ENCODE data around the gene SRPK2.

The SRPK2 gene

GRCh38 chr7:105224884-105225651 lies 163.7 kb downstream of the SRPK2 start (continued):
- TF ChIP-seq MZF1 (tag by site-specific recombination; IDR thresholded peaks at IDR 0.05; ENCODE audit: borderline replicate concordance) (0 out of 2 replicates have a peak, but pooled peaks have one; percentile 41), SP7 (tag by site-specific recombination; IDR thresholded peaks at IDR 0.05) (peak; percentile 33; the same call in 1 of the 2 replicates), PATZ1 (tag by site-specific recombination; IDR thresholded peaks at IDR 0.05) (0 out of 2 replicates have a peak, but pooled peaks have one; percentile 34), PRDM10 (tag by site-specific recombination; IDR thresholded peaks at IDR 0.05) (peak; percentile 52), ZBTB20 (tag by site-specific recombination; IDR thresholded peaks at IDR 0.05) (no peak), IKZF3 (tag by site-specific recombination; IDR thresholded peaks at IDR 0.05) (peak; percentile 83)

- ChIA-PET POLR2A (no interaction called here), CTCF (interaction anchor here (0.5 to 1.2 kb wide), 4 partner anchors 13 to 73 kb away, joined by 3 to 4 read pairs (median 3); no protein-coding TSS in a partner anchor)
- H3K9me3 ChIP-seq (ENCODE audit: control insufficient read depth, insufficient read depth, low read depth, low read length), result no peaks in the 10 kb centered on the region
- H3K27ac ChIP-seq (ENCODE audit: extremely low read depth, low read depth, low read length), result no peak overlapping the region
- H3K36me3 ChIP-seq (ENCODE audit: control insufficient read depth in 2 of 2, insufficient read depth in 1 of 2, low read length in 2 of 2), result no peaks in the 10 kb centered on the region
- H3K4me1 ChIP-seq (ENCODE audit: control insufficient read depth, insufficient read depth, low read length), result peaks cover 22% of the 10 kb centered on the region
- no peak overlapping the region for H3K4me3 ChIP-seq (ENCODE audit: low read depth, low read length)
- TF ChIP-seq ZNF175 (tag by site-specific recombination; IDR thresholded peaks at IDR 0.05) (no peak), ZNF335 (tag by site-specific recombination; conservative IDR thresholded peaks at IDR 0.05) (0 out of 2 replicates have a peak, but pooled peaks have one; percentile 23), INSM2 (tag by site-specific recombination; IDR thresholded peaks at IDR 0.05) (no peak), FEZF1 (tag by site-specific recombination; IDR thresholded peaks at IDR 0.05) (peak; percentile 20; the same call in 1 of the 2 replicates), ZNF791 (tag by site-specific recombination; IDR thresholded peaks at IDR 0.05) (no peak), ZNF140 (tag by site-specific recombination; IDR thresholded peaks at IDR 0.05) (no peak), ZNF174 (tag by site-specific recombination; IDR thresholded peaks at IDR 0.05) (no peak), ZNF114 (tag by site-specific recombination; IDR thresholded peaks at IDR 0.05) (no peak), PATZ1 (tag by site-specific recombination; IDR thresholded peaks at IDR 0.05) (no peak), ZNF311 (tag by site-specific recombination; IDR thresholded peaks at IDR 0.05; ENCODE audit: borderline replicate concordance) (no peak), ZBTB20 (tag by site-specific recombination; IDR thresholded peaks at IDR 0.05) (0 out of 2 replicates have a peak, but pooled peaks have one; percentile 10), ZNF600 (tag by site-specific recombination; IDR thresholded peaks at IDR 0.05) (peak; percentile 82), PRDM4 (tag by site-specific recombination; IDR thresholded peaks at IDR 0.05) (no peak), SP2 (tag by site-specific recombination; IDR thresholded peaks at IDR 0.05) (no peak), ZNF626 (tag by site-specific recombination; IDR thresholded peaks at IDR 0.05) (no peak), ZNF701 (tag by site-specific recombination; IDR thresholded peaks at IDR 0.05) (no peak), ELK4 (IDR thresholded peaks at IDR 0.05; ENCODE audit: borderline replicate concordance, low read depth, low read length) (no peak), ZNF146 (tag by site-specific recombination; IDR thresholded peaks at IDR 0.05) (no peak)
Measured at GRCh38 chr7:105222953-105223352, 165.8 kb downstream of the SRPK2 start.

Data from HEK293 (cell line).